ENCODE results near the gene DDX42. TPM values are rescaled to one million over a fixed set of nuclear protein-coding genes. Genes with fewer than 3 reads are reported as not detected.

DDX42 gene
- total RNA-seq, 2 donors from 2014 or later, result 154 to 171 TPM

- Histone ChIP-seq H3K27me3 (ENCODE audit: control insufficient read depth, insufficient read depth, low read length, poor library complexity, severe bottlenecking) (no peaks in the 10 kb centered on the region), H3K4me1 (ENCODE audit: control insufficient read depth, insufficient read depth, low read length) (no peaks in the 10 kb centered on the region), H3K4me3 (ENCODE audit: low read length) (no peak overlapping the region), H3K9ac (ENCODE audit: extremely low read depth, low read length, poor library complexity, severe bottlenecking) (no peak overlapping the region), H3K9me3 (ENCODE audit: control insufficient read depth, low read length) (no peaks in the 10 kb centered on the region), H3K27ac (ENCODE audit: low read depth, low read length) (no peak overlapping the region), H3K36me3 (ENCODE audit: control insufficient read depth, insufficient read depth, low read length) (peaks cover 67% of the 10 kb centered on the region)
- Mint-ChIP-seq H3K27ac (no peak overlapping the region), H3K4me1 (peaks cover 8% of the 10 kb centered on the region), H3K9me3 (no peaks in the 10 kb centered on the region), H3K36me3 (ENCODE audit: low read depth) (peaks cover 75% of the 10 kb centered on the region), H3K4me3 (no peak overlapping the region), H3K27me3 (ENCODE audit: insufficient read depth) (no peaks in the 10 kb centered on the region)
- TF ChIP-seq CTCF (conservative IDR thresholded peaks at IDR 0.05), result no peak
- WGBS, 2 experiments (ENCODE audit: insufficient coverage in 1 of 2, insufficient read length in 1 of 2), result 95 to 97% methylated on average over 11 to 14 of the region's 14 CpGs
- no peak for DNase-seq
Observed at GRCh38 chr17:63833026-63833740, 59.2 kb downstream of the DDX42 start.

- Mint-ChIP-seq H3K36me3 (ENCODE audit: low read depth) (peaks cover 73% of the 10 kb centered on the region), H3K27me3 (ENCODE audit: insufficient read depth) (no peaks in the 10 kb centered on the region), H3K9me3 (no peaks in the 10 kb centered on the region), H3K4me1 (peaks cover 3% of the 10 kb centered on the region), H3K27ac (no peak overlapping the region), H3K4me3 (no peak overlapping the region)
- no peaks in the 10 kb centered on the region for H3K4me1 ChIP-seq (ENCODE audit: control insufficient read depth, insufficient read depth, low read length)
- 94 to 100% methylated on average over 4 to 15 of the region's 15 CpGs for WGBS, 2 experiments (ENCODE audit: insufficient coverage in 1 of 2, insufficient read length in 1 of 2)
- H3K36me3 ChIP-seq (ENCODE audit: control insufficient read depth, insufficient read depth, low read length), result peaks cover 64% of the 10 kb centered on the region
- DNase-seq, result no peak
- no peak overlapping the region for H3K27ac ChIP-seq (ENCODE audit: low read depth, low read length)
- H3K27me3 ChIP-seq (ENCODE audit: control insufficient read depth, insufficient read depth, low read length, poor library complexity, severe bottlenecking), result no peaks in the 10 kb centered on the region
- no peak overlapping the region for H3K4me3 ChIP-seq (ENCODE audit: low read length)
- TF ChIP-seq CTCF (conservative IDR thresholded peaks at IDR 0.05), result no peak
- no peak overlapping the region for H3K9ac ChIP-seq (ENCODE audit: extremely low read depth, low read length, poor library complexity, severe bottlenecking)
- H3K9me3 ChIP-seq (ENCODE audit: control insufficient read depth, low read length), result no peaks in the 10 kb centered on the region
Observed at GRCh38 chr17:63833741-63834373, 59.9 kb downstream of the DDX42 start.

- 63 to 71% methylated on average over 9 to 13 of the region's 13 CpGs for WGBS, 2 experiments (ENCODE audit: insufficient coverage in 1 of 2, insufficient read length in 1 of 2)
- H3K27ac Mint-ChIP-seq, result no peak overlapping the region
Observed at GRCh38 chr17:63834431-63835166, 60.6 kb downstream of the DDX42 start.

More at GRCh38 chr17:63834431-63835166, 60.6 kb downstream of the DDX42 start:
- no peaks in the 10 kb centered on the region for H3K4me1 ChIP-seq (ENCODE audit: control insufficient read depth, insufficient read depth, low read length)
- peaks cover 56% of the 10 kb centered on the region for H3K36me3 ChIP-seq (ENCODE audit: control insufficient read depth, insufficient read depth, low read length)
- H3K4me3 ChIP-seq (ENCODE audit: low read length), result no peak overlapping the region
- Mint-ChIP-seq H3K4me1 (peaks cover 2% of the 10 kb centered on the region), H3K27me3 (ENCODE audit: insufficient read depth) (no peaks in the 10 kb centered on the region), H3K4me3 (no peak overlapping the region), H3K9me3 (no peaks in the 10 kb centered on the region), H3K36me3 (ENCODE audit: low read depth) (peaks cover 66% of the 10 kb centered on the region)
- TF ChIP-seq CTCF (conservative IDR thresholded peaks at IDR 0.05), result peak; percentile 80
- no peak overlapping the region for H3K27ac ChIP-seq (ENCODE audit: low read depth, low read length)
- no peak overlapping the region for H3K9ac ChIP-seq (ENCODE audit: extremely low read depth, low read length, poor library complexity, severe bottlenecking)
- peak; percentile 95 for DNase-seq
- H3K27me3 ChIP-seq (ENCODE audit: control insufficient read depth, insufficient read depth, low read length, poor library complexity, severe bottlenecking), result no peaks in the 10 kb centered on the region
- H3K9me3 ChIP-seq (ENCODE audit: control insufficient read depth, low read length), result no peaks in the 10 kb centered on the region

Data from endodermal cell (in vitro differentiated cells).